Spleen (tissue), 11 donors: ENCODE measurements around the gene CTNNA2. TPM values are rescaled to one million over a fixed set of nuclear protein-coding genes. Genes with fewer than 3 reads are reported as not detected.

ENCODE experiments used
- DNase-seq: peaks from one replicate; pipeline ENCODE4 v3.0.0-alpha.2; 2020
- H3K27ac ChIP-seq, 8 donors: fragments of 200-600 bp; sonication (generic) in 7 of 8; 1 replicate in 4 of 8; 2 replicates in 4 of 8; pipeline versions ENCODE4 v1.5.0 to v1.8.0; 2016 to 2021; ENCODE audit warnings: inconsistent platforms in 4 of 8, mild to moderate bottlenecking in 4 of 8, moderate library complexity in 1 of 8
- H3K27me3 ChIP-seq, 7 donors: fragments of 200-600 bp; sonication (generic) in 6 of 7; replicated peaks in 1 of 7; 1 replicate in 4 of 7; 2 replicates in 3 of 7; pipeline versions ENCODE4 v1.5.0 to v1.8.0; 2016 to 2021; ENCODE audit warnings: inconsistent platforms in 3 of 7, mild to moderate bottlenecking in 1 of 7
- H3K36me3 ChIP-seq, 6 donors: fragments of 200-600 bp; sonication (generic) in 5 of 6; 1 replicate in 4 of 6; 2 replicates in 2 of 6; pipeline versions ENCODE4 v1.5.0 to v1.8.0; 2016 to 2021; ENCODE audit warnings: inconsistent platforms in 2 of 6
- H3K4me1 ChIP-seq, 6 donors: fragments of 200-600 bp; sonication (generic) in 5 of 6; 1 replicate in 3 of 6; 2 replicates in 3 of 6; pipeline versions ENCODE4 v1.5.0 to v1.8.0; 2016 to 2021; ENCODE audit warnings: inconsistent platforms in 3 of 6
- H3K4me3 ChIP-seq, 8 donors: fragments of 200-600 bp; sonication (generic) in 7 of 8; 1 replicate in 4 of 8; 2 replicates in 4 of 8; pipeline versions ENCODE4 v1.5.0 to v1.8.0; 2016 to 2021; ENCODE audit warnings: inconsistent platforms in 4 of 8, mild to moderate bottlenecking in 4 of 8, moderate library complexity in 2 of 8
- H3K9me3 ChIP-seq, 8 donors: fragments of 200-600 bp; sonication (generic) in 7 of 8; 1 replicate in 4 of 8; 2 replicates in 4 of 8; pipeline versions ENCODE4 v1.5.0 to v1.8.0; 2016 to 2021; ENCODE audit warnings: inconsistent platforms in 4 of 8
- POLR2A ChIP-seq, 3 donors: fragments of 450-650 bp; IDR thresholded peaks; one replicate each; pipeline ENCODE4 v1.5.1; 2017; ENCODE audit warnings: antibody characterized with exemption in 3 of 3, mild to moderate bottlenecking in 1 of 3
- POLR2AphosphoS5 ChIP-seq, 3 donors: sonication (generic); formaldehyde crosslinking; IDR thresholded peaks; one replicate each; pipeline ENCODE4 v1.5.1; 2017; ENCODE audit warnings: antibody characterized with exemption in 3 of 3
- WGBS, 5 donors: extraction: QIAGEN DNeasy Blood & Tissue Kit in 3 of 5; methylation state at CpG; one replicate each; pipeline versions ENCODE4 v1.1.5 to v1.1.7; 2013 to 2018; 5-methylcytosine and 5-hydroxymethylcytosine counted together
- intact Hi-C: fragments of 100-400 bp; cut with DNase I; formaldehyde crosslinking; loops from one replicate; pipeline ENCODE4 v1.15.0; 2023; ENCODE audit warnings: low total_unique reads
- polyA plus RNA-seq, 3 donors: library from polyadenylated mRNA; stranded (reverse); fragments of 200-250 nt; gene quantifications; one replicate each; pipeline ENCODE4 v1.2.1, GENCODE V29; 2013
- total RNA-seq, 7 donors: library from RNA; depleted of rRNA in 3 of 7; stranded (reverse); fragments of >200 nt in 3 of 7; fragmentation: NEBNext Ultra II Directional in 4 of 7; extraction: Animal tissue kit (Norgen Biotek cat#: 25700) in 4 of 7; gene quantifications; one replicate each; pipeline versions ENCODE4 v1.1.0 to v1.2.1, GENCODE V29; 2016 to 2021
- TF ChIP-seq, protein P1 (sequence below), 11 experiments: fragments of 200-600 bp in 7 of 11; fragments of 450-650 bp in 4 of 11; sonication (generic) in 4 of 11; IDR thresholded peaks in 8 of 11; conservative IDR thresholded peaks in 3 of 11; 1 replicate in 7 of 11; 2 replicates in 4 of 11; pipeline versions ENCODE4 v1.4.0 to v1.8.0; 2016 to 2021; ENCODE audit warnings: antibody characterized with exemption in 11 of 11, inconsistent platforms in 4 of 11, mild to moderate bottlenecking in 1 of 11
- donor health status: healthy with polysubstance abuse.
- donor health status: DM: no; HTN: no; CAD: no; lungs with moderate emphysema.
- donor health status: DM: no; HTN: no; CAD: no.
- donor health status: Bipolar disorder and iron deficiency.
- donor health status: healthy.
- donor health status: DM: no; HTN: no; CAD: no.
- donor health status: DM: yes; HTN: yes; CAD: no.

The CTNNA2 gene
- total and polyA plus RNA-seq, 10 donors = not detected

DNA sequence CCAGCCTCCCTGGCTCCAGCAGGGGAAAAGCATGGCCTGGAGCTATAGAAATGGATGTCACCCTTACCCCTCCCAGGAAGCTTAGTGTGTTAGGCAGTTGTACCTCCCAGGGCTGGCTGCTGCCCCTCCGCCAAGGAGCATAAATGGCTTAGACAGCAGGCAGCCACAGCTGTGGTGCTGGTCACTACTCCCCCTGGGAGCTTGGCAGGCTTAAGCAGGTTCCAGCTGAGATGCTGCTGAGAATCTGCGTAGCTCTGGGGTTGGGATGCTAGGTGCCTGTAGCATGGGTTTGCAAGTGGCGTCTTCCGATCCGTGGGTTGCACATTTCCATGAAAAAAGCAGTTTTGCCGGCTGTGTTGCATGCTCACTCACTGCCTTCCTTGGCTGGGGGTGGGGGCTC is 369.7 kb downstream of the CTNNA2 start:
- H3K4me3 ChIP-seq = no peak overlapping the region
- WGBS, 5 donors = 86 to 94% (median 88%) methylated on average over 5 to 6 of the region's 6 CpGs
- no peak overlapping the region for H3K27ac ChIP-seq
- H3K9me3 ChIP-seq = no peaks in the 10 kb centered on the region
- no peaks in the 10 kb centered on the region for H3K4me1 ChIP-seq
- intact Hi-C loops = no loop called here
- no peak for TF ChIP-seq POLR2A (IDR thresholded peaks at IDR 0.05)
- no peak for TF ChIP-seq POLR2AphosphoS5 (IDR thresholded peaks at IDR 0.05)
- TF ChIP-seq, protein P1, sequence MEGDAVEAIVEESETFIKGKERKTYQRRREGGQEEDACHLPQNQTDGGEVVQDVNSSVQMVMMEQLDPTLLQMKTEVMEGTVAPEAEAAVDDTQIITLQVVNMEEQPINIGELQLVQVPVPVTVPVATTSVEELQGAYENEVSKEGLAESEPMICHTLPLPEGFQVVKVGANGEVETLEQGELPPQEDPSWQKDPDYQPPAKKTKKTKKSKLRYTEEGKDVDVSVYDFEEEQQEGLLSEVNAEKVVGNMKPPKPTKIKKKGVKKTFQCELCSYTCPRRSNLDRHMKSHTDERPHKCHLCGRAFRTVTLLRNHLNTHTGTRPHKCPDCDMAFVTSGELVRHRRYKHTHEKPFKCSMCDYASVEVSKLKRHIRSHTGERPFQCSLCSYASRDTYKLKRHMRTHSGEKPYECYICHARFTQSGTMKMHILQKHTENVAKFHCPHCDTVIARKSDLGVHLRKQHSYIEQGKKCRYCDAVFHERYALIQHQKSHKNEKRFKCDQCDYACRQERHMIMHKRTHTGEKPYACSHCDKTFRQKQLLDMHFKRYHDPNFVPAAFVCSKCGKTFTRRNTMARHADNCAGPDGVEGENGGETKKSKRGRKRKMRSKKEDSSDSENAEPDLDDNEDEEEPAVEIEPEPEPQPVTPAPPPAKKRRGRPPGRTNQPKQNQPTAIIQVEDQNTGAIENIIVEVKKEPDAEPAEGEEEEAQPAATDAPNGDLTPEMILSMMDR (IDR thresholded peaks at IDR 0.05 in 8 of 11, conservative IDR thresholded peaks at IDR 0.05 in 3 of 11) = no peak
- H3K36me3 ChIP-seq = no peaks in the 10 kb centered on the region
- no peak for DNase-seq
- no peaks in the 10 kb centered on the region for H3K27me3 ChIP-seq

DNA sequence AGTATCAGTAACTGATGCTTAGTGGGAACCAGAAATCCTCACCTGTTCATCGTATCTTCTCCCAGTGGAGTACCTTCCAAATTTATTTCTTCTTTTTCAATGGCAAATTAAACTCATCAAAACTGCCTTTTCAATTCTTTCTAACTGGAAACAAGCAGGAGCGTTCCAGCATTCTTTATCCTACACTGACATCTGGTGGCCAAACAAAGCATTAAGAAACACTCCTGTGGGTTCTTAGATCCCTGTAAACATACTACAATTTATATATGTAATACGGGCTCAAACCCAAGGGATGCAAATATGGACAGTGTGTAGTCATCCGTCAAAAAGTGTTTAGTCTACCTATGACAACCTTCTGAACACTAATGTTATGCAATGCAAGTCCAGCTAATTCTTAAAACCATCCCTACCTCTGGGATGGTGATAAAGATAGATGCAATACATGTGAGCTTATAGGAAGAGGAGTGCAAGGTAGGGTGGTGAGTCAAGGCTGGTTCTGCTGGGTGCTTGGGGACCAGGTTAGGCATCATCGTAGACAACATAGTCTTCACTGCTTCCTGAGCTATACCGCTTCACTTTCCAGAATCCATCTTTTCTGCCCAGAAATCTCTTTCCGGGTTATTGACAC is 375.0 kb downstream of the CTNNA2 start:
- Histone ChIP-seq H3K27me3 (no peaks in the 10 kb centered on the region), H3K9me3 (no peaks in the 10 kb centered on the region), H3K4me3 (no peak overlapping the region), H3K36me3 (no peaks in the 10 kb centered on the region), H3K4me1 (no peaks in the 10 kb centered on the region), H3K27ac (no peak overlapping the region)
- intact Hi-C loops = no loop called here
- DNase-seq = no peak
- 35 to 41% (median 36%) methylated on average over 7 of the region's 7 CpGs for WGBS, 5 donors
- no peak for TF ChIP-seq POLR2AphosphoS5 (IDR thresholded peaks at IDR 0.05)
- TF ChIP-seq, protein P1 (IDR thresholded peaks at IDR 0.05 in 8 of 11, conservative IDR thresholded peaks at IDR 0.05 in 3 of 11) = peak in 10 of 11 experiments; percentile 24 to 70 (median 50)

DNA sequence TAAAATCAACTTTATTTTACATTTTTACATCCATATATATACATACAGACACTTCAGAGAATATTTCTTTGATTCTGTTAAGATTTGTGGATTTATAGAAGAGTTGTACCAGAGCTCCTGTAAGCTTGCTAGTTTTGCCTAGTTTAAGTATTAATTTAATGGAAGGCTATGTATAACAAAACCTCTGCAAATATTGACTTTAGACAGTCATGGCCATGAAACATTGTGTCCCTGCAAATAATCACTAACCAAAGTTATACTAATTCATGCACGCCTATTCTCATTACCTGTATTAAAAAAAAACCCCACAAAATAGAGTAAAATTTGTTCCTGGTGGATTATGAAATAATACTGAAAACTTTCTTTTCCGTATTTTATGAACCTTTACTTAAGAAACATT is 379.3 kb downstream of the CTNNA2 start:
- Histone ChIP-seq H3K4me3 (no peak overlapping the region), H3K27me3 (peaks cover 0 to 4% (median 0%) of the 10 kb centered on the region in 7 donors), H3K36me3 (no peaks in the 10 kb centered on the region), H3K4me1 (no peaks in the 10 kb centered on the region), H3K27ac (no peak overlapping the region), H3K9me3 (no peaks in the 10 kb centered on the region)
- intact Hi-C loops = no loop called here
- WGBS, 5 donors = 82 to 93% (median 84%) methylated on average over 2 of the region's 2 CpGs
- DNase-seq = no peak
- TF ChIP-seq, protein P1 (IDR thresholded peaks at IDR 0.05 in 8 of 11, conservative IDR thresholded peaks at IDR 0.05 in 3 of 11) = no peak
- TF ChIP-seq POLR2A (IDR thresholded peaks at IDR 0.05) (no peak), POLR2AphosphoS5 (IDR thresholded peaks at IDR 0.05) (no peak)

DNA sequence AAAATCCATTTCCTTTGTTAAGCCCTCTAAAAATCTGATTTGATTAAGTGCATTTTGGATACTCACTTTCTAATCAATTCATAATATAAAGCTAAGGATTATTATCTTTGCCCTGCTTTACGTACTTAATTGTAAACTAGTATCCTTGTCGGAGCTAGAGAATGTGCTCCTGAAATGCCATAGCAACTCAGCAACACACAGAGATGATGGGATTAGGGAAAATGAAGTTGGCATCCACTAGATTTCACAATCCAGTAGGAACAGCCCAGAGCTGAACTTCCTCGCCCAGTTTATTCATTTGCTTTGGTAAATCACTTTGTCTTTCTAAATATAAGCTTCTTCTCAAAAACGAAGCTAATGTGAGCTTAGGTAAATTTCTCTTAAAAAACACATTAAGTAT is 386.3 kb downstream of the CTNNA2 start:
- no peak overlapping the region for H3K27ac ChIP-seq
- TF ChIP-seq POLR2A (IDR thresholded peaks at IDR 0.05) = no peak
- TF ChIP-seq POLR2AphosphoS5 (IDR thresholded peaks at IDR 0.05) = no peak
- TF ChIP-seq, protein P1 (IDR thresholded peaks at IDR 0.05 in 8 of 11, conservative IDR thresholded peaks at IDR 0.05 in 3 of 11) = no peak
- H3K4me3 ChIP-seq = no peak overlapping the region
- intact Hi-C loops = no loop called here
- H3K9me3 ChIP-seq = no peaks in the 10 kb centered on the region
- H3K4me1 ChIP-seq = no peaks in the 10 kb centered on the region
- no peak for DNase-seq
- no peaks in the 10 kb centered on the region for H3K36me3 ChIP-seq
- peaks cover 0 to 4% (median 0%) of the 10 kb centered on the region in 7 donors for H3K27me3 ChIP-seq
- 76 to 86% (median 81%) methylated on average over 4 of the region's 4 CpGs for WGBS, 5 donors
